ENCODE results near the gene NKRF. TPM values are rescaled to one million over a fixed set of nuclear protein-coding genes. Genes with fewer than 3 reads are reported as not detected.

Gene NKRF
- total RNA-seq, 2 donors from 2014 or later = 5.5 to 5.7 TPM

DNA sequence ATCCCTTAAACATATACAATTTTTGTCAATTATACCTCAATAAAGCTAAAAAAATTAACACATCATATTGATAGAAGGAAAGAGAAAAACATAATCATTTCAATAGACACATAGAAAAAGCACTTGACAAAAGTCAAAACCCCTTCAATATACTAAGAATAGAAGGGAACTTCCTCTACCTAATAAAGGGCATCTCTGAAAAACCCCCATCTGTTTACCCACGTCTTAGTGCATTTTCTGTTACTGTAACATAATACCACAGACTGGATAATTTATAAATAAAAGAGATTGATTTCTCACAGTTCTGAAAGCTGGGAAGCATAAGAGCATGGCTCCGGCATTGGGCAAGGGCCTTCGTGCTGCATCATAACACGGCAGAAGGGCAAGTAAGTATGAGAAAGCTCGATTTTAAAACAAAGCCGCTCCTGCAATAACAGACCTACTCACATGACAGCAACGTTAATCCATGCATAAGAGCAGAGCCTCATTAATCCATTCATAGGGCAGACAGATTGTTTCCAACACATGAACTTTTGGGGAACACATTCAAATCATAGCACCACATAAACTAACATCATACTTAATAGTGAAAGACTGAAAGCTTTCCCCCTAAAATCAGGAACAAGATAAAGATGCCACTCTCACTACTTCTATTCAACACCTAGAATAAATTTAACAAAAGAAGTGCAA is 56.8 kb downstream of the NKRF start:
- DNase-seq = no peak
- intact Hi-C loops (cut with DNase I, micrococcal nuclease) = no loop called here
- no peak for ATAC-seq

DNA sequence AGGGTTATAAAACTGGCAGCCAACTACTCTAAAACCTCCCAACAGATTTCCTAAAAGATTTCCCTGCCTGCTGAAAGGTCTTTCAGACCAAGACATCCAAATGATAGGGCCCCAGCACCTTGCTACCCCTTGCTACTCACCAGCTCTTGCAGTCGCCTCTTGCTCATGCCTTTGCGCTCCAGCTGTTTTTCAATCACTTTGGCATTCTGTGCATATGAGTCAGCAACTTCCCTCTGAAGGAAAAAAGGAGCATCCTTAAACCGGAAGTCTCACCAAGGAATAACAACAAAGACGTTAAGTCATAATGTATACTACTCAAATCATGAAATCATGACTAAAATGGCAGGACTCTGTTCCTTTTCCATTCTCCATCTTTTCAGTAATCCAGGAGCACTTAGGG is 65.0 kb downstream of the NKRF start:
- intact Hi-C loops (cut with DNase I, micrococcal nuclease) = no loop called here
- no peak for ATAC-seq
- no peak for DNase-seq

DNA sequence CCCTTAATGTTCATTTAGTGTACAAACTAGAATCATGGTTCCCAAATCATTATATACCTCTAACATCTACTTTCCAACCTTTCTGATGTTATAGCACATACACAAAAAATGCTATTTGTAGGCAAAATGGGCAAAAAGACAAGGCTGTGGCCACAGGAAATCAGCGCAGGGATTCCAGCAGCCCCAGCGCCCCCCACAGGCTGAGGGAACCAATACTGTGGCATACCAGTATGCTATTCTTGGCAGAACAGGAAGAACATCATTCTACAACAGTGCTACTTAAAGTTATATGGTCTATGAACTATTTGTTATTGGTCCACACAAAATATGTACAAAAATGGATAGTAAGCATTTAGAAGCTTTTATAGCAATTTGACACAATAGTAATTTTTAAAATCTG is 66.4 kb downstream of the NKRF start:
- DNase-seq = no peak
- no peak for ATAC-seq
- intact Hi-C loops (cut with DNase I, micrococcal nuclease) = no loop called here

Small RNA genes lying within 50 kb of the gene (microRNA-seq; reads per million reads assigned to microRNA genes)
- gene MIR766 = 18.7 to 63.9 reads per million in 2 donors

Other genes starting within 250 kb of the NKRF start
- gene SLC25A43, start 207.1 kb downstream of the NKRF start, total RNA-seq = 10 to 100 TPM; 24.1 to 31.3 TPM
- 1,000 to 10,000 TPM; 1,116 to 1,323 TPM for gene SLC25A5, start 138.0 kb downstream of the NKRF start, total RNA-seq
- gene STEEP1, start 41.0 kb downstream of the NKRF start, total RNA-seq = 10 to 100 TPM; 15.9 to 21.2 TPM
- gene UBE2A, start 31.9 kb downstream of the NKRF start, total RNA-seq = 10 to 100 TPM; 73.9 to 92.6 TPM
- gene SEPTIN6, start 86.7 kb upstream of the NKRF start, total RNA-seq = 10 to 100 TPM; 11.8 to 15.8 TPM
- 1 to 10 TPM; 3.0 to 3.5 TPM for gene SOWAHD, start 152.2 kb upstream of the NKRF start, total RNA-seq
- 1,000 to 10,000 TPM; 1,215 to 1,372 TPM for gene RPL39, start 185.2 kb upstream of the NKRF start, total RNA-seq
- 1 to 10 TPM; 7.4 to 7.9 TPM for gene UPF3B, start 246.5 kb upstream of the NKRF start, total RNA-seq